Stimulated activated CD4-positive, alpha-beta T cell treated with anti-CD3 and anti-CD28 coated beads, Interleukin-4, amount 100 ng/mL, for 48 hours (primary cell): ENCODE results near the gene COG6.

ENCODE experiments used
- DNase-seq, 2 donors: peaks; one replicate each; pipeline ENCODE4 v3.0.0-alpha.2; 2020; ENCODE audit warnings: low read depth in 2 of 2

The COG6 gene

DNA sequence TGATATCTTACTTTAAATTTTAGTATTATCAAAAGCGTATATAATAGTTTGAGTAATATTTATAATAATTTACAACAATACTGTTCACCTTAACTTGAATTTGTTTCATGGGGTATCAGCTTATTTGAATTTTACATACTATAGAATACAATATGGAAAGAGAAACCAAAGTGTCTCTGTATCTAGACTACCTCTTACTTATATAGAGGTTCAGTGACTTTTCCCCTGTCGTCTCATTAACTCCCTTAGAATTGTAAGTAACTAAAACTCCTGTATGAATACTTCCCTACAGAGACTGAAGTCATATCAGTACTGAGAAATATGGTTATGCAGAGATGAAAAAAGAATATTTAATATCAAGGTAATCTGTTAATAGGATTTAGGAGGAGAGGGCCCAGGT lies 26.8 kb downstream of the COG6 start:
- no peak for DNase-seq

DNA sequence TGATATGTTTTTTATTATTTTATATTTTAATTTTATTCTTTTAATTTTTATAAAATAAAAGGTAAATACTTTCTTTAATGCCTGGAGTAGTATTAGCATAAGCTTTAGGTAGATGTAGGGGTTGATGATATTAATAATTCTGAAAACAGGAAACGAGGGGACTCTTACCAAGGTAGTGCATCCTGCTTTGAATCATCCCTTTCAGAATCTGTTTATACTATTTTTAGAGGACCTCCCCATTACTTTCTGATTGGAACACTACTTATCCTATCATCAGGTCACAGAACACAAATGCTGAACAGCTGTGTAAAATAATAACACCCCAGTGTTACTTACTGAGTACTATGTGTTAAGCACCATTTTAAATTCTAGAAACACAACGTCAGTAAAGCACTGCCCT lies 27.3 kb downstream of the COG6 start:
- no peak for DNase-seq

- no peak for DNase-seq
These were observed 29.2 kb downstream of the COG6 start for GRCh38 chr13:39684531-39685137.

GRCh38 chr13:39685652-39686051 lies 30.2 kb downstream of the COG6 start:
- DNase-seq = no peak

- no peak for DNase-seq
These were observed 32.8 kb downstream of the COG6 start for GRCh38 chr13:39688278-39688677.

DNA sequence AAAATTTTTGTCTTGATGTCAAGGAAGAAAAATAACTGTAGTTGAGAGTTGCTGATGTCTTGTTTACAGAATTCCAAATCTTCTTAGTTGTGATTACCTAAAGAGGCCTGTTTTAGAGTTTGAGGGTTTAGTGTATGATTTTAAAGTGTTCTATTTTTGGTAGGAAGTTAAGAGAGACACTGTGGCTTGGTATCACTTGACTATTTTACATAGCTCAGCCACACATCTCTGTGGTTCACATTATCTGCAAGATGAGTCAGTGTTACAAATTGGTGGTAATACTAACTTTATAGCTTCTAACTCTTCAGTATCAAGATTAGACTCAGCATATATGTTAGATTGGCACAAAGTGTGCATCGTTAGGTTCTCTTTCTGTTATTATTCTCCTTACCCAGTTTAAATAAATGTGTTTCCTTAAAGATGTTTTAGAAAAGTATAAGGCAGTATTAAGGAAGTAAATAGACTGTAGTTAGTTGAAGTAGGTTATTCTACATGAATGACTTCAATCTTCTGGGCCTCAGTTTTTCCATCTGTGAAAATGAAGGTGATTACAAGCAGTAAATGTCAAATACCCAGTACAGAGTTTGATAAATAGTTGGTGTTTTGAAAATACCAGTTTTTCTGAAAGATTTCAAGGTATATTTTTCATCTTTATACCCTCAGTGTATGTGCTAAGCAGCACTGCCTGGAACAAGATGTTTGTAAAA lies 33.4 kb downstream of the COG6 start:
- DNase-seq = no peak

DNA sequence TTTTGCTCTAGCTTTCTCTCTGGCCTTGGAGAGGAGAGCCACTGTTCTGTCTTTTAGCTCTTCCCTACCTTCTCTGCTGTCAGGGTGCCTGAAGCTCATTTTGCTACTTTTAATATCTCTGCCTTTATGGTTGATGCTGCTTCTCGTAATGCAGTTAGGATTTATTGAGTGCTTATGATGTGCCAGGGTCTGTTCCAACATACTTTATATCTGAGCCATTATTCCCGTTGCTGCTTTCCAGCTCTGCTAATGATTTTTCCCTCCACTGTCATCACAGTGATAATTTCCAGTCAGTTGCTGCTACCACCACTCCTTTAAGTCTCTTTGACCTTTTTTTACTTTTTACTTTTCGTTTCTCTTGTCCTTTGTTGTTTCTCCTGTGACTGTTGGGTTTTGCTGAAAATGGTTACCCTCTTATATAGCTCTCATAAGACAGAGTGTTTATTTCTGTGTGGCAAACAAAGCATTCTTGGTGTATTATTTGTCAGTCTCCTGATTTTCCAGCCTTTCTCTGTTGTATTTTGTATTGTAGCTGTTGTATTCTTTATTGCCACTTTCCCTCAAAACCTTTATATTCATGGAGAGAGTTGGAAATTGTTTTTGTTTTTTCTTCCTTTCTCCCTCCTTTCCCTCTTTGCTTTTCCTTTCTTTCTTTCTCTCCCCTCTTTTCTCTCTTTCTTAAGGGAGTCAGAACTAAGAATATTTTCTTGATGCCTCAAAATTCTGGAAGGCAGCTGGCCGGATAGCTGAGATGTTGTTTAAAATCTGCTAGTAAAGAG lies 37.4 kb downstream of the COG6 start:
- DNase-seq = no peak

DNA sequence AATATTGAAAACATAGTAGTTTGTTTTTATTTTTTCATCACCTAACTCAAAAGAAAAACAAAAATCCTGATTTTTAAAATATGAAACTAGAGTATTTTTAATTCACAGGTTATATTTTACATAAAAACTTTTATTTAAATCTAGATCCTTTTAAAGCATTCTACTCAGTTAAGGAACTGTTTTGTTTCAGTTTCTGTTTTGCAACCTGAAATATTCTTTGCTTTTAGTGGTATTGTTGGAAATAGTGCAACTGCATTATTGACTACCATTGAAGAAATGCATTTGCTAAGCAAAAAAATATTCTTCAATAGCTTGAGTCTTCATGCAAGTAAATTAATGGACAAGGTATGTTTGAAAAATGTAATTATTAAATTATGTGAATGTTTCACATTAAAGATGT lies 43.8 kb downstream of the COG6 start:
- DNase-seq = no peak

DNA sequence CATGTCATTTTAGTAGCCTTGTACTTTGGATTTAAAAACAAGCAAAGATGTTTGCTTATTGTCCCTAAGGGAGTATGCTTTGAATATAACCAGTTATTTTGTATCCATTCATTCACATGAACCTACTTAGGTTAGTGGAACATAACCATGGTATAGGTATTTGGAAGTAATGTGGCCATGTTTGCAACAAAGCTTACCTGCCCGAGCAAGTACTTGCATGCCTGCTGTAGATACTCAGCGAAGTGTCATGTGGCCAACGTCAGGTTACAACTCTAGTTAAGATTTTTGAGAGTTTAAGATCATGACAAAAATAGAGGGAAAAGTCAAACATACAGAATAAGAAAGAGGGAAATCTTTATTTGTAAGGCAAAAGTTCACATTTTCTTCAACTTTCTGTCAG lies 57.2 kb downstream of the COG6 start:
- DNase-seq = no peak

GRCh38 chr13:39729156-39729555 lies 73.7 kb downstream of the COG6 start:
- DNase-seq = no peak

GRCh38 chr13:39734952-39735351 lies 79.5 kb downstream of the COG6 start:
- DNase-seq = no peak

GRCh38 chr13:39737047-39737446 lies 81.6 kb downstream of the COG6 start:
- DNase-seq = no peak

GRCh38 chr13:39740761-39741160 lies 85.3 kb downstream of the COG6 start:
- no peak for DNase-seq

- DNase-seq = no peak
These were observed 93.5 kb downstream of the COG6 start for GRCh38 chr13:39748961-39749360.

DNA sequence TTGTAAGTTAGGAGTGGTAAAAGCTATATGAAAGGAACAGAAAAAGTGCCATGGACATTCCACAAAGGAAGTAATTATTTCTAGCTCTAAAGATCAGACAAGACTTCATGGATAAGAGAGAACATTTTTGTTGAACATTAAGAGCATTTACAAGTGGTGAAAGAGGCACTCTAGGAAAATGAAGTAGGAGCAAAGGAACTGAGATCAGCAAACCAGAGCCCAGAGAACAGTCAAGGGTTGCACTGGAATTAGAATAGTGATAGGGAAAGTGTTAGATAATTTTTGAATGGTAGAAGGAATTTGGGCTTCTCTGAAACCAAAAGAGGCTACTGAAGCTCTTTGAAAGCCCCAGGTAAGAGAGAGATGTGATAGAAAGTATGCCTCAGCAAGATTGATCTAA lies 94.1 kb downstream of the COG6 start:
- DNase-seq = no peak

DNA sequence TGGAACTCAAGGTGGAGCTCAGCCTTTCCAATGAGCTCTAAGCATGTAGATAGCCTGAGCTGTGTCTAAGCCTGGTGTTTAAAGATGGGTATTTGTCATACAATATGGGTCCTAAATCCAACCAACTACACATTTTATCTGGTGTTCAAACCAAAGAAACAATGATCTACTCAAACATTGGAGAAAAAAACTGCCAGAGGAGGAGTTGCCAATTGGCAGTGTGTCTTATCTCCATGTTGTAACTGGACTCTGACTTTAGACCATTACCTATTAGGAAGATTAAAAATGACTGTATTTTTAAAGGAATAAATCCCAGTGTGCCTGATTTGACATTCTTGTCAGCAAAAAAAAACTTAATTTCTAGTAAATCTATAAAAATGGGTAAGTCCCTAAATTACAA lies 96.3 kb downstream of the COG6 start:
- no peak for DNase-seq

DNA sequence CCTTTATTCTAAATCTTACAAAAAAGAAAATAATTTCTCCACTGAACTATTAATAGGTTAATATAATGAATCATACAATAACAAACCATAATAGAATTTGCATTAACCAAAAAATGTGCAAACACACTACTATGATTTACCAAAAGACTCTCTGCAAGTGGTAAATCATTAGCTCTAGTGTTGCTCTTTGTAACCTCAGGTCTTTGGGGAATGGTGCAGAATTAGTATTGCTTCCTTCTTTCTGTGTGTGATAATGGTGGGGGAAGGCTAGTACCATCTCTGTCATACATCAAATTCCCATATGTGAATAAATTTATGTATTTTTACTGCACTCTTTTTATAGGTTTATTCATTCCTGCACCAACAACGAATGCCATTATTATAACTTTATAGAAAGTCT lies 105.1 kb downstream of the COG6 start:
- no peak for DNase-seq

DNA sequence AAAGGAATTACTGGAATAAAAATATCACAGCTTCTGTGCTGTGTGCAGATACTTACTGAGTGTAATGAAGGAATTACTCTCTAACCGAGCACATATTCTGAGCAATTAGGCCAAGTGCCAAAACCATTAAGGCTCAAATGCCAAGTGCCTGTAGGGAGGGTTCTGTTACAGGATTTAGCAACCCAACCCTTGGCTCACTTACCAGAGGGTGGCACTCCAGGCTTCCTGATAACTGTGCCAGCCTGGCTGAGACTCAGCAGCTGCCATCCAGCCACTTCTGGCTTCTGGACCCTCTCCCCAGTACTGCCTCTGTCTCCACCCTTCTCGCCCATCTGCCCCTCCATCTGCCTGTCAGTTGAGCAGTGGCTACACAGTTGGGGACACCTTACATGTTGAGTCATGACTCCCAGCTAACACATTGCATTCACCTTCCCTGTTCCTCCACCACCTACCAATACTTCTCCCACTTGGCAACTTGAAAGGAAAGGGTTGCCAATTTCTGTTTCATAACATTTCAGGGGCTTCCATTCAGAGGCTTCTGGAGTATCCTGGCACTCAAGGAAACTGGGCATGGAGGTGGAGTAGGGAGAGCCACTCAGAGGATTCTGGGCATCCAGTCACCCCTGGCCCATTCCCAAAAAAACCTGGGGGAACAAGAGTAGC lies 110.5 kb downstream of the COG6 start:
- peak in 1 of 2 donors; percentile 5 for DNase-seq

- no peak for DNase-seq
These were observed 111.1 kb downstream of the COG6 start for GRCh38 chr13:39766464-39767158.

DNA sequence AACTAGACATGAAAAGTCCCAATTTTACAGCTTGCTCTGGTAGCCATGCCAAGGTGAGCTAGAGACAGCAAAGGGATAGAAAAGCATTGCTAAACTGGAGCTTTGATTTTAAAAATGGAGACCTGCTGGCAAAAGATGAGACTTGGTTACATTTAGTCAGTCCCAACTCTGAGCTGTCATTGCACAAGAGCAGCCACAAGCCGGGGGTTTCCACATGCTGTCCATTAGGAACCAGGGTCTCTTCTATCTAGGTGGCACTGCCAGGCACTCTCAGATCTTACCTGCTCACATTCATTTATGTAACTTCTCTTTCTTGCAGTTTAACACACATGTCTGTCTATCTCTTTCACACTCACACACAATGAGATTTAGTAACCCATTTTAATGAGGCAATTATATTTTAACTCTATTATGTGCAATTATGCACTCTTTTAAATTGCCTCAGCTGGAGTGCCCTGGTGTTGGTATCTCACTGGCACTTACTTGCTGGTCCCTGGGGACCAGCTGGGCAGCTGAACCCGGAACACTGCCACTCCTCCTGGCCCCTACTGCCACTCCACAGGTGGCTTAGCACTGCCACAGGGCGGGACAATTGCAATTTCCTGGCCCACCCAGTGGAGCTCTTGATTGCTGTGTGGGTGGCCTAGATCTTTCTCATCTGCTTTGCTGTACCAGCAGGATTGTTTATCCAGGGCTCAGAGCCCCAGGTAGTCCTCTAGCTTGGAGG lies 112.5 kb downstream of the COG6 start:
- DNase-seq = no peak

- no peak for DNase-seq
These were observed 113.5 kb downstream of the COG6 start for GRCh38 chr13:39768962-39769361.
